Stimulated activated naive CD4-positive, alpha-beta T cell treated with Interleukin-2 at 50 U/mL for 16 hours (primary cell): ENCODE data around the gene SLC49A3.
"Not testable (repeated sequence)": the region's sequence is repeated elsewhere in the genome, so short reads cannot be mapped to it uniquely, and the experiment has no call there.

Experiments
- DNase-seq: peaks from one replicate; lab custom pipeline; 2025; lab: John Stamatoyannopoulos, UW

Gene SLC49A3

GRCh38 chr4:654503-654845 lies 34.5 kb downstream of the SLC49A3 start:
- no peak for DNase-seq

DNA sequence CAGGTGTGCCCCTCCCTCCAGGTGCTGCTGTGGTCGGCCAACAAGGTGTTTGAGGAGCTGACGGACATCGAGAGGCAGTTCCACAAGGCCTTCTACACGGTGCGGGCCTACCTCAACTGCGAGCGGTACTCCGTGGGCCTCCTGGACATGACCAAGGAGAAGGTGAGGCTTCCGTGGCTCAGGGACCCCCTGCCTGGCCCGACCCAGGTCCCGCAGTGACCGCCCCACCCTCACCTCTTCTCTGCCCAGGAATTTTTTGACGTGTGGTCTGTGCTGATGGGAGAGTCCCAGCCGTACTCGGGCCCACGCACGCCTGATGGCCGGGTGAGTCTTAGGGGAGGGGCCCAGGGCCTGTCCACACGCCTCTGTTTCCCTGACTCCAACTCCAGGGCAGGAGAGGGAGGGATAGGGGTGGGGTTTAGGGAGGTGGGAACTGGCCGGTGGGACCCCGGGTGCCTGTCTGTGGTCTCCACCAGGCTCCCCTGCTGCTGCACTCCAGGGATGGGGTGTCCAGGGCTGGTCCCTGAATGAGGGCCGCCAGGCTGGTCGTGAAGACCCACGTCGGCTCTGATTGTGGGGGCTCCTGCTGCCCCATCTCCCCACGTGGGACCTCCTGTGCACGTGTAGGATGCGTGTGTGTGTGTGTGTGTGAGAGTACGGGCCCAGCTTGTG lies 35.0 kb downstream of the SLC49A3 start:
- no peak for DNase-seq

GRCh38 chr4:653080-653821 lies 35.7 kb downstream of the SLC49A3 start:
- no peak for DNase-seq

DNA sequence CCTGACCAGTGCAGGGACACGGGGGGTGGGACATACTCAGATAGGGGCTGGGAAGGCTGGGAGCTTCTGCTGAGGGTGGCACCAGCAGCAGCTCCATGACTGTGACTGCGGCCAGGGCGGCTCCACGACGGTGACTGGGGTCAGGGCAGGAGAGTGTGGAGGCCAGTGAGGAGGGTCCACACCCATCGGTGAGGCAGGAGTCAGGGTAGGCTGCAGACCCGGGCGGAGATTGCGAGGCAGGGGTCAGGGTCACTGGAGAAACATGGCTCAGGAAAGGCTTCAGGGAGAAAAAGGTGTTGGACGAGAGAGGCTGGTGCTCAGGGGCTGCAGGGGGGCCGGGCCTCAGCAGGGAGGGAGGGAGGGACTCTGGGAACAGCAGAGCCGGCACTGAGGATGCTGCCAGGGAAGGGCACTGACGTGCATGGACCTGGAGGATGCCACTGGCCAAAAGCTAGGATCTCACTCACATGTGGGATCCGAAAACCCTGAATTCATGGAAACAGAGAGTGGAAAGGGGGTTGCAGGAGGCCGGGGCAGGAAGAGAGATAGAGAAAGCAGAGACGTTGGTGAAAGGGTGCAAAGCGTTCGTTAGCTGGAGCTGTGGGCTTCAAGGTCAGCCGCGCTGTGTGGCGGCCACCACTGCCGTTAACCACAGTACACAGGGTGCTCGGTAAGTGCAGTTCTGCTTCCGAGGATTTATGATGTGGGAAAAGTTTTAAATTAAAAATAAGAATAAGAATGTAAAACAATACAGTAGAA lies 36.9 kb downstream of the SLC49A3 start:
- no peak for DNase-seq

- no peak for DNase-seq
Measured at GRCh38 chr4:650951-651883, 37.7 kb downstream of the SLC49A3 start.

GRCh38 chr4:650461-650860 lies 38.5 kb downstream of the SLC49A3 start:
- no peak for DNase-seq

DNA sequence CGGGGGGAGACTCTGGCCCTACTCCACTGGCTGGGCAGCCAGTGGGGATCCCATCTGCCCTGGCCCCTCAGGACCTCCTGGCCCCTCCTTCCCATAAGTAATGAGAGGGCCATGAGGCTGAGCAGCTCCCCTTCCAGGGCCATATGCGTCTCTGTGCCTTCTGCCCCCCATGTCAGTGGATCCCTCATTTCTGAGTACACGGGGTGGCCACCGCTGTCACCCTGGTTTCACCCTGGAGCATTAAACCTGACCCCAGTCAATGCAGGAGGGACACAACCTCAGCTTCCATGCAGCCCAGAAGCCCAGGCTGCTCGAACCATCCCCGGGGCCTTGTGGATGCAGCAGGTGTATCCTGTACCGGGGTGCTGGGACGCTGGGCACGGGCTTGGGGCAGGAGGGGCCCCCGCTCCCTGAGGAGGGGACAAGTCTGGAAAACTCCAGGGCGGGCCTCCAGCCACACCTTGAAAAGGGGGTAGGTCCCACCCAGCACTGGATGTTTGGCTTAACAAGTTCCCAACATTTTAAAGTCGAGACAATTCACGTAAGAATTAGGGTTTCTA lies 39.1 kb downstream of the SLC49A3 start:
- no peak for DNase-seq

GRCh38 chr4:649293-649625 lies 39.7 kb downstream of the SLC49A3 start:
- no peak for DNase-seq

GRCh38 chr4:648579-649292 lies 40.2 kb downstream of the SLC49A3 start:
- no peak for DNase-seq

- DNase-seq, result no peak
Measured at GRCh38 chr4:647481-647880, 41.5 kb downstream of the SLC49A3 start.

DNA sequence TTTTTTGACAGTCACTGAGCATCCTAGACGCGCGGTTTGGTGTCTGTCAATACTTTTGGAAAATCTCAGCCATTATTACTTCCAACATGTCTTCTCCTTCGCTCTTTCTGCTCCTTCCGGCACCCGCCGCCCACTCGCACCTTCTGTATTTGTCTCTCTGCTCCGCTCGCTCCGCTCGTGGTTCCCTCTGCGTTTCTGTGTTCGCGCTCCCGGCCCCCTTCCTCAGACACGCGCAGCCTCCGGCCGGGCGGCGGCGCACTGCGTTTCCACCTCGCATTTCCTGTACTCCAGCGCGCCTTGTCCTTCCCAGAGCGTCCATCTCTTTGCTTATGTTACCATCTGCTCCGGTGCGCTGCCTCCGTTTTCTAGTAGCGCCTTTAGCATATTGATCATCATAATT lies 42.5 kb downstream of the SLC49A3 start:
- no peak for DNase-seq

DNA sequence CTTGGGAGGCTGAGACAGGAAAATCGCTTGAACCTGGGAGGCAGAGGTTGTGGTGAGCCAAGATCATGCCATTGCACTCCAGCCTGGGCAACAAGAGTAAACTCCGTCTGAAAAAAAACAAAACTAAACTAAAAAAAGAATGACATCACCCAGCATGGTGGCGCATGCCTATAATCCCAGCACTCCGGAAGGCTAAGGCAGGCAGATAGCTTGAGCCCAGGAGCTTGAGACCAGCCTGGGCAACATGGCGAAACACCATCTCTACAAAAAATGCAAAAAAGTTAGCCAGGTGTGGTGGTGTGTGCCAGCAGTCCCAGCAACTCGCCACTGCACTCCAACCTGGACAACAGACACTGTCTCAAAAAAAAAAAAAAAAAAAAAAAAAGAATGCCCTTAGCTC lies 46.6 kb downstream of the SLC49A3 start:
- DNase-seq, result not testable (repeated sequence)

DNA sequence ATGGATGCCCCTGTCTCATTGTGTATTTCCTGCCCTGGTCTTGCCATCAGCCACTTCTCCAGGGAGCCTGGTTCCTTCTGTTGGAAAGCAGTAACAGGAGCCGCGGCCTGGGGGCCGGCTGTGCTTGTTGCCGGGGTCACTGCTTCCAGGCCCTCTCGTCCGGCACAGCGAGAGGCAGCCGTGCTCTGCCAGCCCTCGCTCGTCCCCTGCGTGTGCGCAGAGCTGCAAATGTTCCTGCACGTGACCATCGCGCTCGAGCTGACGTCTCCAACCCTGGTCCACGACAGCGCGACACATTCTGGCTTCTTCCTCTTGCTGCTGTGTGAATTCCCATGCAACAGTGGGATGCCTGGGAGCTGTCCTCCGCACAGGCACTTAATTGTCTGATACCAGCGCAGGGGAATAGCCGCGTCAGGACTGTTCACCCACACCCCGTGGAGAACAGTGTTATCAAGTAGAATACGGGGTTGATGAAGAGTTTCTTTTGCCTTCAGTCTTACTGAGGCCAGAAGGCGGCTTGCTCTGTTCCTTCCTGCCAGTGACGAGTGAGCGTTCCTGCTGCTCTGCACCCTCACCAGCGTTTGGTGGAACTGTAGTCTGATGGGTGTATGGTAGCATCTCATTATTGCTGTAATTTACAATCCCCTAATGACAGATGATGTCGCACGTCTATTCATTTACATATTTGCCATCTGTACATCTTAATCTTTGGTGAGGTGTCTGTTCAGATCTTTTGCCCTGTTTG lies 51.2 kb downstream of the SLC49A3 start:
- no peak for DNase-seq

DNA sequence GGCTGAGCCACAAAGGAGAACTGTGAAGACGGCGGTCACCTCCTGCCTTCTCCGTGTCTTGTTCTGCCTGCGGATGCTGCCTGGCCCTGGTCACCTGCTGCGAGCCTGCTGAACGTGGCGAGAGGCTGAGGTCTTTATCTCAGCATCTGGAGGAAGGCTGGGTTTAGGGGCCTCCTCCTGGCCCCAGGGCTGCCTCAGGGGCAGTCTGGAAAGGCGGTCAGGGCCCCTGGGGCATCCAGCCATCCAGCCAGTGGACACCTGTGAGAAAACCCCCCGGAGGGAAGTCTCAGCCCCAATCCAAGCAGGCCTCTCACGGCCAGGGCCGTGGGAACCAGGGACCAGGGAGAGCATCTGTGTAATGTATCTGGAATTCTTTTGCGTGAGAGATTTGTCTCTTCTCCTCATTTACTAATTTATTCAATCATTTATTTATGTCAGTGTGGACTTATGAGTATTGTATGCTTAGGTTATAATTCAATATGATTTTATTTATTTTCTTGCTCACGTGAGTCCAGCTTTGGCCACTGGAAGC lies 52.3 kb downstream of the SLC49A3 start:
- no peak for DNase-seq

GRCh38 chr4:635851-636627 lies 52.9 kb downstream of the SLC49A3 start:
- no peak for DNase-seq

DNA sequence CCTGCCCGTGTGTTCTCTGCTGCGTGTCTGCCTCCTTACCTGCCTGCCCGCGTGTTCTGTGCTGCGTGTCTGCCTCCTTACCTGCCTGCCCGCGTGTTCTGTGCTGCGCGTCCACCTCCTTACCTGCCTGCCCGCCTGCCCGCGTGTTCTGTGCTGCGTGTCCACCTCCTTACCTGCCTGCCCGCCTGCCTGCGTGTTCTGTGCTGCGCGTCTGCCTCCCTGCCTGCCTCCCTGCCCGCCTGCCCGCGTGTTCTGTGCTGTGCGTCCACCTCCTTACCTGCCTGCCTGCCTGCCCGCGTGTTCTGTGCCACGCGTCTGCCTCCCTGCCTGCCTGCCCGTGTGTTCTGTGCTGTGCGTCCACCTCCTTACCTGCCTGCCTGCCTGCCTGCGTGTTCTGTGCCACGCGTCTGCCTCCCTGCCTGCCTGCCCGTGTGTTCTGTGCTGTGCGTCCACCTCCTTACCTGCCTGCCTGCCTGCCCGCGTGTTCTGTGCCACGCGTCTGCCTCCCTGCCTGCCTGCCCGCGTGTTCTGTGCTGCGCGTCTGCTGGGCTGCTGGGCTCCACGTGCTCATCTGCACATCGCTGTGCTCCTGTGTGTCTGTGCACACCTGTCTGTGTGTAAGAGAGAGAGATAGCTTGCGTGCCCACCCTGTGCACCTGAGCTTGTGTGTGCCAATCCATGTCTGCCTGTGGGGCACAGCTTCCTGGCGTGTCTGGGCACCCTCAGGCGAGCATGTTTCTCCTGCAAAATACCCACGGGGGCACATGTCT lies 53.7 kb downstream of the SLC49A3 start:
- not testable (repeated sequence) for DNase-seq

- DNase-seq, result no peak
Measured at GRCh38 chr4:634599-634985, 54.4 kb downstream of the SLC49A3 start.

DNA sequence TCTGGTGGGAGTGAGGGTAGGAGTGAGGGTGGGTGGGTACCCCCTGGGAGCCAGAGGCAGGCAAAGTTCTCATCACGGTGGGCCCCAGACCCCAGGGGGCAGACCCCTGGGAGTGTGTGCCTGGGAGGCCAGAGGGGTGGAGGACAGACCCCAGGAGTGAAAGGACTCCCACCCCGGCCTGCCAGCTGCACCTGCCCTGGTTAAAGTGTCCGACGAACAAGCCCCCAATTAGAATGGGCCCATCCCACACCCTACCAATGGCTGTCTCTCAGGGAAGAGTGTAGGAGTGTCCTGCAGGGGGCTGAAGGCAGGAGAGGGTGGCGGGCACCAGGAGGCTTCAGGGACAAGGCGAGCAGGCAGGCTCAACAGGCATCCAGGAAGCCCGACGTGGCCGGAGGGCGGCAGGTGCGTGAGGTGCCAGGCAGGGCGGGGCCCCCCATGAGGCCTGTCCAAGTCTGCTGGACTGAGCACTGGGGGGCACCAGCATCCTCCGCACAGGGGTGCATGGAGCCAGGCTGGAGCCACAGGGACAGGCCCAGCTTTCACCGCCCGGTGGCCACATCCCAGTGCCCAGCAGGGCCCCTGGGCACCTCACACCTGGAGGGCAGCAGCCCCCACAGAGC lies 54.9 kb downstream of the SLC49A3 start:
- DNase-seq, result no peak
